ENCODE measurements around the gene YKT6. TPM values are rescaled to one million over a fixed set of nuclear protein-coding genes. Genes with fewer than 3 reads are reported as not detected.

YKT6 gene
- total and polyA plus RNA-seq, 2 donors (not counting 3 experiments of a cell fraction or from before 2014, with no cell fraction given) = 117 to 120 TPM

- H3K4me1 ChIP-seq (ENCODE audit: control insufficient read depth, extremely low read depth, insufficient read depth, low read length) = no peaks in the 10 kb centered on the region
- ChIA-PET CTCF (interaction anchor here (0.6 to 1.1 kb wide), 2 partner anchors 12 to 20 kb away, joined by 3 to 5 read pairs; no protein-coding TSS in a partner anchor), POLR2A (no interaction called here)
- no peak overlapping the region for H2AFZ ChIP-seq (ENCODE audit: low read depth, low read length)
- no peaks in the 10 kb centered on the region for H3K36me3 ChIP-seq (ENCODE audit: control insufficient read depth in 2 of 2, extremely low read depth in 1 of 2, insufficient read depth in 2 of 2, low read length in 2 of 2)
- no peaks in the 10 kb centered on the region for H3K9me1 ChIP-seq (replicated peaks; ENCODE audit: control insufficient read depth, extremely low read depth, insufficient read depth, low read length)
- DNase-seq (ENCODE audit: low read depth, low spot score) (no peak), FAIRE-seq (no peak)
- intact Hi-C loops (cut with micrococcal nuclease) = no loop called here
- no peak overlapping the region for H3K4me3 ChIP-seq (replicated peaks in 1 of 3; ENCODE audit: insufficient read depth in 1 of 3, low read depth in 1 of 3, low read length in 3 of 3)
- H4K20me1 ChIP-seq (replicated peaks; ENCODE audit: control insufficient read depth, extremely low read depth, insufficient read depth, low read length) = no peaks in the 10 kb centered on the region
- dilution Hi-C loops (cut with MboI; ENCODE audit: extremely low pct_ligation_motif_present, low sequenced_read_pairs) = no loop called here
- no TSS peak for BruUV-seq (replicated peaks)
- no peaks in the 10 kb centered on the region for H3K9me3 ChIP-seq (replicated peaks; ENCODE audit: control insufficient read depth, insufficient read depth, low read length)
- TF ChIP-seq CTCF (IDR thresholded peaks at IDR 0.05; ENCODE audit: extremely low read depth in 1 of 2, insufficient read depth in 1 of 2, low read depth in 1 of 2, low read length in 2 of 2) (no peak), FOS (IDR thresholded peaks at IDR 0.05; ENCODE audit: borderline replicate concordance, insufficient read depth, low read length) (no peak), GATA2 (IDR thresholded peaks at IDR 0.05; ENCODE audit: insufficient read depth, insufficient read length, low read depth, low read length) (no peak), EZH2 (IDR thresholded peaks at IDR 0.05; ENCODE audit: borderline replicate concordance, low read depth, low read length, severe bottlenecking) (no peak), POLR2A (IDR thresholded peaks at IDR 0.05; ENCODE audit: low read depth, low read length) (no peak), MAX (IDR thresholded peaks at IDR 0.05; ENCODE audit: insufficient read depth, insufficient read length) (no peak), JUN (IDR thresholded peaks at IDR 0.05; ENCODE audit: borderline replicate concordance, insufficient read depth, insufficient read length, low read depth) (no peak), MYC (IDR thresholded peaks at IDR 0.05; ENCODE audit: low read depth, low read length) (no peak), POLR2AphosphoS5 (IDR thresholded peaks at IDR 0.05; ENCODE audit: insufficient read depth, low read depth, low read length) (no peak)
- no peak overlapping the region for H3K4me2 ChIP-seq (ENCODE audit: insufficient read depth, low read length)
- H3K79me2 ChIP-seq (ENCODE audit: control insufficient read depth, insufficient read depth, low read length) = no peaks in the 10 kb centered on the region
- no peak overlapping the region for H3K27ac ChIP-seq (ENCODE audit: insufficient read depth, low read depth, low read length)
- H3K27me3 ChIP-seq (ENCODE audit: control insufficient read depth in 2 of 2, insufficient read depth in 2 of 2, low read length in 2 of 2) = no peaks in the 10 kb centered on the region
- H3K9ac ChIP-seq (replicated peaks; ENCODE audit: extremely low read depth, insufficient read depth, low read length) = no peak overlapping the region
These were observed 47.3 kb downstream of the YKT6 start for GRCh38 chr7:44247868-44248651.

All from endothelial cell of umbilical vein (primary cell).